Liver (tissue), 9 donors: ENCODE results near the gene HJURP. TPM values are rescaled to one million over a fixed set of nuclear protein-coding genes. Genes with fewer than 3 reads are reported as not detected.
A peak's percentile ranks its signal among the peaks of the same experiment; 100 is the strongest.

Experiments used
- DNase-seq: peaks from one replicate; pipeline ENCODE4 v3.0.0-alpha.2; 2017; ENCODE audit warnings: low spot score
- H3K27ac ChIP-seq, 2 donors: one replicate each; pipeline ENCODE4 v1.7.0; 2013; ENCODE audit warnings: inconsistent platforms in 2 of 2, low read length in 2 of 2, control low read depth in 1 of 2, low read depth in 1 of 2, mild to moderate bottlenecking in 1 of 2
- H3K27me3 ChIP-seq, 4 donors: one replicate each; pipeline versions ENCODE4 v1.6.1 to v1.7.0; 2013; ENCODE audit warnings: low read length in 3 of 4, inconsistent platforms in 1 of 4, mild to moderate bottlenecking in 1 of 4, moderate library complexity in 1 of 4; ENCODE audit not compliant: control insufficient read depth in 4 of 4, insufficient read depth in 4 of 4
- H3K36me3 ChIP-seq, 4 donors: one replicate each; pipeline versions ENCODE4 v1.6.1 to v1.7.0; 2013; ENCODE audit warnings: low read length in 3 of 4, mild to moderate bottlenecking in 3 of 4, low read depth in 1 of 4, moderate library complexity in 1 of 4; ENCODE audit not compliant: control insufficient read depth in 4 of 4, insufficient read depth in 3 of 4
- H3K4me1 ChIP-seq, 4 donors: one replicate each; pipeline versions ENCODE4 v1.6.1 to v1.7.0; 2013; ENCODE audit warnings: low read length in 3 of 4, mild to moderate bottlenecking in 3 of 4, moderate library complexity in 1 of 4; ENCODE audit not compliant: control insufficient read depth in 4 of 4, insufficient read depth in 4 of 4
- H3K4me3 ChIP-seq, 3 donors: one replicate each; pipeline versions ENCODE4 v1.6.1 to v1.7.0; 2013; ENCODE audit warnings: low read length in 3 of 3, control low read depth in 1 of 3, low read depth in 1 of 3, mild to moderate bottlenecking in 1 of 3
- H3K9ac ChIP-seq, 2 donors: one replicate each; pipeline ENCODE4 v1.7.0; 2013; ENCODE audit warnings: low read length in 2 of 2, mild to moderate bottlenecking in 2 of 2, moderate library complexity in 2 of 2, control low read depth in 1 of 2, low read depth in 1 of 2
- H3K9me3 ChIP-seq, 4 donors: one replicate each; pipeline versions ENCODE4 v1.6.1 to v1.7.0; 2013; ENCODE audit warnings: low read length in 3 of 4; ENCODE audit not compliant: control insufficient read depth in 4 of 4
- CTCF ChIP-seq: fragments of 150-350 bp; IDR thresholded peaks from 2 replicates; pipeline ENCODE4 v1.5.1; 2017; ENCODE audit warnings: improper control_type of control experiment, low read depth, low read length; ENCODE audit not compliant: missing input control
- EGR1 ChIP-seq, 2 donors: IDR thresholded peaks; 2 replicates each; pipeline ENCODE4 v1.6.1; 2016 to 2018; ENCODE audit warnings: antibody characterized with exemption in 2 of 2, low read depth in 2 of 2
- FOXA2 ChIP-seq: IDR thresholded peaks from 2 replicates; pipeline ENCODE4 v1.6.1; 2016; ENCODE audit warnings: antibody characterized with exemption
- GABPA ChIP-seq, 2 donors: IDR thresholded peaks in 1 of 2; conservative IDR thresholded peaks in 1 of 2; 2 replicates each; pipeline ENCODE4 v1.6.1; 2016; ENCODE audit warnings: antibody characterized with exemption in 2 of 2, mild to moderate bottlenecking in 1 of 2, moderate library complexity in 1 of 2
- HNF4A ChIP-seq, 2 donors: conservative IDR thresholded peaks; 2 replicates each; pipeline ENCODE4 v1.6.1; 2016; ENCODE audit warnings: antibody characterized with exemption in 2 of 2, mild to moderate bottlenecking in 2 of 2
- NR2F2 ChIP-seq: IDR thresholded peaks from 2 replicates; pipeline ENCODE4 v1.6.1; 2016; ENCODE audit warnings: antibody characterized with exemption
- REST ChIP-seq: IDR thresholded peaks from 2 replicates; pipeline ENCODE4 v1.6.1; 2016; ENCODE audit warnings: antibody characterized with exemption, mild to moderate bottlenecking
- SP1 ChIP-seq: IDR thresholded peaks from 2 replicates; pipeline ENCODE4 v1.6.1; 2018; ENCODE audit warnings: antibody characterized with exemption, mild to moderate bottlenecking
- TAF1 ChIP-seq: conservative IDR thresholded peaks from 2 replicates; pipeline ENCODE4 v1.6.1; 2016; ENCODE audit warnings: antibody characterized with exemption, mild to moderate bottlenecking
- WGBS: extraction: QIAGEN DNeasy Blood & Tissue Kit; methylation state at CpG from one replicate; pipeline ENCODE4 v1.1.7; 2013; 5-methylcytosine and 5-hydroxymethylcytosine counted together
- polyA plus RNA-seq, 2 donors: library from polyadenylated mRNA; stranded (reverse) in 1 of 2; unstranded in 1 of 2; fragments of 200-250 nt in 1 of 2; fragments of >200 nt in 1 of 2; fragmentation: Nextera tagmentation in 1 of 2; extraction: Ambion mirVana in 1 of 2; gene quantifications; one replicate each; pipeline versions ENCODE4 v1.2.1 to v1.2.3, GENCODE V29; 2013 to 2015
- total RNA-seq, 2 donors: library from RNA; depleted of rRNA; stranded (reverse); fragments of >200 nt; gene quantifications; one replicate each; pipeline ENCODE4 v1.2.3, GENCODE V29; 2014
- TF ChIP-seq, protein P1 (sequence below): IDR thresholded peaks from 2 replicates; pipeline ENCODE4 v1.6.1; 2016; ENCODE audit warnings: antibody characterized with exemption
- donor health status: healthy.
- donor health status: healthy.
- donor health status: healthy.
- donor health status: healthy.
- donor health status: healthy.

HJURP gene
- total and polyA plus RNA-seq, 4 donors = 0.08 to 32.9 (median 1.4) TPM

DNA sequence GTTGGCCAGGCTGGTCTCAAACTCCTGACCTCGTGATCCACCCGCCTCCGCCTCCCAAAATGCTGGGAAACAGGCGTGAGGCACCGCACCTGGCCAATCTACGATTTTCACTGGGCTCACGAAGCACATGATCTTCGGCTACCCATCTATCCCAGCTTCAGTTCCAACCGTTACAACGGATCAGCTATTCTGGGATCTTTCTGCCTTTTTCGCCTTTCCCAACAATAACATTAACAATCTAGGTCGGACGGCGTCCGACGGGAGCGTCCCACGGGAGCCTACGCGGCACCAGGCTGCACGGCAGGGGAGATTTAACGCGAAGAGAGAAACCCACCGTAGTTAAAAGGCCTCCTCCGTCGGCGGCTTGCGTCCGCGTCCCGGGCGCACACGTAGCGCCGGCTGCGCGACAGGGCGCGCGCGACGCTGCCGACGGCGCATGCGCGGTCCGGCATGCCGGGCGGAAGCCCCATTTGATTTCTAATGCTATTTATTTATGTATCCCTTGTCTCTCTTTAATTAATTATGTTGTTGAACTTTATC lies 13.7 kb upstream of the HJURP start, which contains the start of gene MSL3B:
TSS of gene MSL3B (minus strand) at position 394 of the 540 bp plus-strand sequence.
- WGBS = 13% methylated on average over 50 of the region's 50 CpGs
- Histone ChIP-seq H3K9me3 (peaks cover 0 to 9% (median 0%) of the 10 kb centered on the region in 4 donors), H3K4me1 (peaks cover 0 to 3% (median 0%) of the 10 kb centered on the region in 4 donors), H3K9ac (peak within 1 kb of the TSS in 1 of 2 donors; percentile 95), H3K27ac (peak within 1 kb of the TSS; percentile 37 to 40), H3K36me3 (no peaks in the 10 kb centered on the region), H3K27me3 (no peaks in the 10 kb centered on the region), H3K4me3 (peak within 1 kb of the TSS; percentile 78 to 88 (median 83))
- DNase-seq = peak; percentile 49
- TF ChIP-seq GABPA (IDR thresholded peaks at IDR 0.05 in 1 of 2, conservative IDR thresholded peaks at IDR 0.05 in 1 of 2) = peak in 1 of 2 donors; percentile 31
- no peak for TF ChIP-seq NR2F2
- peak in 1 of 2 donors; percentile 21 for TF ChIP-seq EGR1 (IDR thresholded peaks at IDR 0.05; ENCODE audit: low read depth in 2 of 2)

GRCh38 chr2:233866479-233866878 lies 12.1 kb upstream of the HJURP start:
- no peak for TF ChIP-seq REST
- TF ChIP-seq HNF4A (conservative IDR thresholded peaks at IDR 0.05) = no peak
- H3K27me3 ChIP-seq = no peaks in the 10 kb centered on the region
- peaks cover 0 to 9% (median 0%) of the 10 kb centered on the region in 4 donors for H3K9me3 ChIP-seq
- WGBS = 97% methylated on average over 11 of the region's 11 CpGs
- no peak for DNase-seq
- no peak overlapping the region for H3K27ac ChIP-seq
- H3K9ac ChIP-seq = no peak overlapping the region
- H3K4me1 ChIP-seq = peaks cover 0 to 3% (median 0%) of the 10 kb centered on the region in 4 donors
- no peak overlapping the region for H3K4me3 ChIP-seq
- H3K36me3 ChIP-seq = no peaks in the 10 kb centered on the region

DNA sequence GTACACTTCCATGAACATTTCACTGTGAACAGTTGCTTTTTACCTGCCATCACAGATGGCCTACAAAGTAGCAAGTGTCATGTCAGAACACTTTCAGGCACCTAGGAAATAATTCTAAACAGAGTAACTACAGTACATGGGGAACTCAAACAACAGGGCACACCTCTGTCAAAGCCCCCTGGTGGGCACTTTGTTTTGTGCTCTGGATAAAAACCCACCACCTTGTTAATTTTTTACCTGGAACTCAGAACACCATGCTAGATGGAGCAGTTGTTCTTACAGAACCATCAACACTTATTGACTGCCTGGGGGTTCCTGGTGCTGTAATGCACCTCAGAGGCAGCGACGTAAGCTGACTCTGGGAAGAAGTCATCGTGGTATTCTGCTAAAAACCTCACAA lies 11.5 kb upstream of the HJURP start:
- no peaks in the 10 kb centered on the region for H3K27me3 ChIP-seq
- H3K9me3 ChIP-seq = peaks cover 0 to 9% (median 0%) of the 10 kb centered on the region in 4 donors
- H3K4me1 ChIP-seq = peaks cover 0 to 3% (median 0%) of the 10 kb centered on the region in 4 donors
- DNase-seq = no peak
- WGBS = 93% methylated on average over 3 of the region's 3 CpGs
- H3K27ac ChIP-seq = no peak overlapping the region
- H3K9ac ChIP-seq = no peak overlapping the region
- no peaks in the 10 kb centered on the region for H3K36me3 ChIP-seq
- TF ChIP-seq SP1 (no peak), HNF4A (conservative IDR thresholded peaks at IDR 0.05) (no peak)
- H3K4me3 ChIP-seq = no peak overlapping the region

GRCh38 chr2:233862261-233862768 lies 8.0 kb upstream of the HJURP start:
- WGBS = 78% methylated on average over 4 of the region's 4 CpGs
- Histone ChIP-seq H3K4me3 (no peak overlapping the region), H3K27ac (no peak overlapping the region), H3K9ac (no peak overlapping the region), H3K9me3 (no peaks in the 10 kb centered on the region), H3K36me3 (no peaks in the 10 kb centered on the region), H3K27me3 (no peaks in the 10 kb centered on the region), H3K4me1 (peaks cover 0 to 2% (median 0%) of the 10 kb centered on the region in 4 donors)
- TF ChIP-seq FOXA2 (no peak), TAF1 (no peak), CTCF (no peak)
- TF ChIP-seq, protein P1, sequence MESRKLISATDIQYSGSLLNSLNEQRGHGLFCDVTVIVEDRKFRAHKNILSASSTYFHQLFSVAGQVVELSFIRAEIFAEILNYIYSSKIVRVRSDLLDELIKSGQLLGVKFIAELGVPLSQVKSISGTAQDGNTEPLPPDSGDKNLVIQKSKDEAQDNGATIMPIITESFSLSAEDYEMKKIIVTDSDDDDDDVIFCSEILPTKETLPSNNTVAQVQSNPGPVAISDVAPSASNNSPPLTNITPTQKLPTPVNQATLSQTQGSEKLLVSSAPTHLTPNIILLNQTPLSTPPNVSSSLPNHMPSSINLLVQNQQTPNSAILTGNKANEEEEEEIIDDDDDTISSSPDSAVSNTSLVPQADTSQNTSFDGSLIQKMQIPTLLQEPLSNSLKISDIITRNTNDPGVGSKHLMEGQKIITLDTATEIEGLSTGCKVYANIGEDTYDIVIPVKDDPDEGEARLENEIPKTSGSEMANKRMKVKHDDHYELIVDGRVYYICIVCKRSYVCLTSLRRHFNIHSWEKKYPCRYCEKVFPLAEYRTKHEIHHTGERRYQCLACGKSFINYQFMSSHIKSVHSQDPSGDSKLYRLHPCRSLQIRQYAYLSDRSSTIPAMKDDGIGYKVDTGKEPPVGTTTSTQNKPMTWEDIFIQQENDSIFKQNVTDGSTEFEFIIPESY = no peak
- DNase-seq = no peak
